ENCODE results near the gene SLIT3. TPM values are rescaled to one million over a fixed set of nuclear protein-coding genes. Genes with fewer than 3 reads are reported as not detected.

SLIT3 gene
- total RNA-seq, 1 experiment from 2014 or later: 0.92 TPM

GRCh38 chr5:168893283-168893682 lies 407.7 kb downstream of the SLIT3 start:
- H3K23me2 ChIP-seq (ENCODE audit: insufficient read length, low read depth, low read length, poor library complexity, severe bottlenecking): no peaks in the 10 kb centered on the region
- H3K79me2 ChIP-seq (ENCODE audit: insufficient read depth, low read length): no peaks in the 10 kb centered on the region
- no peak overlapping the region for H2BK20ac ChIP-seq (ENCODE audit: low read depth, low read length, poor library complexity, severe bottlenecking)
- H3K79me1 ChIP-seq (ENCODE audit: insufficient read depth, low read depth, low read length, poor library complexity, severe bottlenecking): no peaks in the 10 kb centered on the region
- no peak overlapping the region for H4K5ac ChIP-seq (ENCODE audit: insufficient read length, low read depth, low read length)
- H3K9ac ChIP-seq (ENCODE audit: extremely low read depth, insufficient read length, low read length): no peak overlapping the region
- no peak overlapping the region for H2BK15ac ChIP-seq (ENCODE audit: low read depth, low read length)
- H3K36me3 Mint-ChIP-seq (ENCODE audit: insufficient read depth in 1 of 3, low read depth in 3 of 3): no peaks in the 10 kb centered on the region
- H3K4me1 ChIP-seq (ENCODE audit: insufficient read depth, low read length): no peaks in the 10 kb centered on the region
- H4K20me1 ChIP-seq (ENCODE audit: control insufficient read depth, insufficient read depth, insufficient read length): no peaks in the 10 kb centered on the region
- H3K4me2 ChIP-seq (ENCODE audit: insufficient read depth, insufficient read length, low read length): no peak overlapping the region
- peaks cover 4 to 12% of the 10 kb centered on the region in 2 experiments; a peak in 3 of 4 replicates for H3K4me1 Mint-ChIP-seq
- WGBS (ENCODE audit: extremely low coverage, insufficient read length, low lambda C conversion rate): no CpG with 5 or more reads among the region's 4 CpGs
- no peak overlapping the region for H2AK5ac ChIP-seq (ENCODE audit: insufficient read length, low read length)
- no peak overlapping the region for H3K18ac ChIP-seq (ENCODE audit: insufficient read length, low read depth, low read length)
- H2BK120ac ChIP-seq (ENCODE audit: low read depth, low read length, poor library complexity, severe bottlenecking): no peak overlapping the region
- TF ChIP-seq, protein P1, sequence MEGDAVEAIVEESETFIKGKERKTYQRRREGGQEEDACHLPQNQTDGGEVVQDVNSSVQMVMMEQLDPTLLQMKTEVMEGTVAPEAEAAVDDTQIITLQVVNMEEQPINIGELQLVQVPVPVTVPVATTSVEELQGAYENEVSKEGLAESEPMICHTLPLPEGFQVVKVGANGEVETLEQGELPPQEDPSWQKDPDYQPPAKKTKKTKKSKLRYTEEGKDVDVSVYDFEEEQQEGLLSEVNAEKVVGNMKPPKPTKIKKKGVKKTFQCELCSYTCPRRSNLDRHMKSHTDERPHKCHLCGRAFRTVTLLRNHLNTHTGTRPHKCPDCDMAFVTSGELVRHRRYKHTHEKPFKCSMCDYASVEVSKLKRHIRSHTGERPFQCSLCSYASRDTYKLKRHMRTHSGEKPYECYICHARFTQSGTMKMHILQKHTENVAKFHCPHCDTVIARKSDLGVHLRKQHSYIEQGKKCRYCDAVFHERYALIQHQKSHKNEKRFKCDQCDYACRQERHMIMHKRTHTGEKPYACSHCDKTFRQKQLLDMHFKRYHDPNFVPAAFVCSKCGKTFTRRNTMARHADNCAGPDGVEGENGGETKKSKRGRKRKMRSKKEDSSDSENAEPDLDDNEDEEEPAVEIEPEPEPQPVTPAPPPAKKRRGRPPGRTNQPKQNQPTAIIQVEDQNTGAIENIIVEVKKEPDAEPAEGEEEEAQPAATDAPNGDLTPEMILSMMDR (conservative IDR thresholded peaks at IDR 0.05): no peak
- no peak overlapping the region for H3T11ph ChIP-seq (ENCODE audit: low read length)
- no peak overlapping the region for H3K27ac Mint-ChIP-seq
- H3K9me3 Mint-ChIP-seq: no peaks in the 10 kb centered on the region
- no peak overlapping the region for H2BK12ac ChIP-seq (ENCODE audit: insufficient read length, low read depth, low read length)
- no peak overlapping the region for H4K91ac ChIP-seq (ENCODE audit: insufficient read length, low read depth, low read length)
- DNase-seq: no peak
- H3K4me3 Mint-ChIP-seq: no peak overlapping the region
- no peak overlapping the region for H3K27ac ChIP-seq (ENCODE audit: insufficient read length, low read depth, low read length)
- no peaks in the 10 kb centered on the region for H3K27me3 ChIP-seq (ENCODE audit: insufficient read depth, low read length)
- no peak overlapping the region for H2BK5ac ChIP-seq (ENCODE audit: insufficient read length, low read length)
- H3K27me3 Mint-ChIP-seq (ENCODE audit: low read depth): peaks cover 8% of the 10 kb centered on the region
- H2AFZ ChIP-seq (ENCODE audit: low read length): no peak overlapping the region
- H3K23ac ChIP-seq (ENCODE audit: insufficient read length, low read depth, low read length): no peak overlapping the region
- H3K56ac ChIP-seq (ENCODE audit: insufficient read length, low read depth, low read length): no peak overlapping the region
- H3K4ac ChIP-seq (ENCODE audit: low read depth, low read length): no peak overlapping the region
- no peak overlapping the region for H4K8ac ChIP-seq (replicated peaks; ENCODE audit: insufficient read length, low read depth, low read length)
- H3K14ac ChIP-seq (ENCODE audit: insufficient read depth, low read length): no peak overlapping the region
- H3K9me3 ChIP-seq (ENCODE audit: control insufficient read depth, low read depth, low read length): no peaks in the 10 kb centered on the region
